Measurements from ENCODE around the gene RER1.

RER1 gene

GRCh38 chr1:2374252-2375155 lies 17.1 kb upstream of the RER1 start:
- H3K4me3 ChIP-seq (ENCODE audit: low read length) = no peak overlapping the region
- no peak for DNase-seq (ENCODE audit: low read depth, low spot score)

GRCh38 chr1:2375246-2375922 lies 16.3 kb upstream of the RER1 start:
- H3K4me3 ChIP-seq (ENCODE audit: low read length) = no peak overlapping the region
- DNase-seq (ENCODE audit: low read depth, low spot score) = no peak

- no peak overlapping the region for H3K4me3 ChIP-seq (ENCODE audit: low read length)
- no peak for DNase-seq (ENCODE audit: low read depth, low spot score)
Observed at GRCh38 chr1:2375923-2376260, 15.7 kb upstream of the RER1 start.

GRCh38 chr1:2376261-2376741 lies 15.3 kb upstream of the RER1 start:
- no peak overlapping the region for H3K4me3 ChIP-seq (ENCODE audit: low read length)
- DNase-seq (ENCODE audit: low read depth, low spot score) = no peak

- no peak for DNase-seq (ENCODE audit: low read depth, low spot score)
- no peak overlapping the region for H3K4me3 ChIP-seq (ENCODE audit: low read length)
Observed at GRCh38 chr1:2376931-2377672, 14.5 kb upstream of the RER1 start.

- no peak for DNase-seq (ENCODE audit: low read depth, low spot score)
- no peak overlapping the region for H3K4me3 ChIP-seq (ENCODE audit: low read length)
Observed at GRCh38 chr1:2377751-2378440, 13.7 kb upstream of the RER1 start.

- no peak overlapping the region for H3K4me3 ChIP-seq (ENCODE audit: low read length)
- no peak for DNase-seq (ENCODE audit: low read depth, low spot score)
Observed at GRCh38 chr1:2378441-2378851, 13.2 kb upstream of the RER1 start.

- H3K4me3 ChIP-seq (ENCODE audit: low read length) = no peak overlapping the region
- no peak for DNase-seq (ENCODE audit: low read depth, low spot score)
Observed at GRCh38 chr1:2378956-2379732, 12.5 kb upstream of the RER1 start.

- no peak for DNase-seq (ENCODE audit: low read depth, low spot score)
- no peak overlapping the region for H3K4me3 ChIP-seq (ENCODE audit: low read length)
Observed at GRCh38 chr1:2379733-2380404, 11.8 kb upstream of the RER1 start.

- no peak overlapping the region for H3K4me3 ChIP-seq (ENCODE audit: low read length)
- no peak for DNase-seq (ENCODE audit: low read depth, low spot score)
Observed at GRCh38 chr1:2380816-2381591, 10.6 kb upstream of the RER1 start.

- peak; percentile 21 for DNase-seq (ENCODE audit: low read depth, low spot score)
- no peak overlapping the region for H3K4me3 ChIP-seq (ENCODE audit: low read length)
Observed at GRCh38 chr1:2381741-2382620, 9.7 kb upstream of the RER1 start.

- H3K4me3 ChIP-seq (ENCODE audit: low read length) = no peak overlapping the region
- DNase-seq (ENCODE audit: low read depth, low spot score) = no peak
Observed at GRCh38 chr1:2382621-2383361, 8.8 kb upstream of the RER1 start.

- no peak overlapping the region for H3K4me3 ChIP-seq (ENCODE audit: low read length)
- DNase-seq (ENCODE audit: low read depth, low spot score) = no peak
Observed at GRCh38 chr1:2383576-2383975, 8.1 kb upstream of the RER1 start.

GRCh38 chr1:2384130-2384860 lies 7.3 kb upstream of the RER1 start:
- no peak overlapping the region for H3K4me3 ChIP-seq (ENCODE audit: low read length)
- no peak for DNase-seq (ENCODE audit: low read depth, low spot score)

GRCh38 chr1:2384941-2385481 lies 6.6 kb upstream of the RER1 start:
- DNase-seq (ENCODE audit: low read depth, low spot score) = no peak
- H3K4me3 ChIP-seq (ENCODE audit: low read length) = no peak overlapping the region
